Activated gamma-delta T cell (primary cell): Measurements from ENCODE around the gene USP53.
"Not testable (repeated sequence)": the region's sequence is repeated elsewhere in the genome, so short reads cannot be mapped to it uniquely, and the experiment has no call there.

Experiments
- DNase-seq: peaks from one replicate; lab custom pipeline; 2025; lab: John Stamatoyannopoulos, UW

Gene USP53

DNA sequence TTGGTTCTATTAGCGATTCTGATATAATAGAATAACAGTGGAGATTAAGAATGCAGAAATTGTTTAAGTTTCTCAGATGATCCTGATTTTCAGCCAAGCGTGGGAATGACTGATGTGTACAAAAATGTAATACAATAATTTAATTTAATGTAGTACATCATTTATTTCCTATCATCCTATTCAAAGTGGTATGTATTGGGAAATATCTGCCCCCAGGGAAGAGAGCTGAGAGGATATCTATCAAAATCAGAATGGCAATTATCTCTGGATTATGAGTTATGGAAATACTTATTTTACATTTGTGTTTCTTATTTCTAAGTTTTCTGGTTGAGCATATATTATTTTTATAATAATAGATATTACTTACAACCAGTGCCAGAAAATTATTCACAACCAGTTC, 105.5 kb downstream of the USP53 start:
- no peak for DNase-seq

DNA sequence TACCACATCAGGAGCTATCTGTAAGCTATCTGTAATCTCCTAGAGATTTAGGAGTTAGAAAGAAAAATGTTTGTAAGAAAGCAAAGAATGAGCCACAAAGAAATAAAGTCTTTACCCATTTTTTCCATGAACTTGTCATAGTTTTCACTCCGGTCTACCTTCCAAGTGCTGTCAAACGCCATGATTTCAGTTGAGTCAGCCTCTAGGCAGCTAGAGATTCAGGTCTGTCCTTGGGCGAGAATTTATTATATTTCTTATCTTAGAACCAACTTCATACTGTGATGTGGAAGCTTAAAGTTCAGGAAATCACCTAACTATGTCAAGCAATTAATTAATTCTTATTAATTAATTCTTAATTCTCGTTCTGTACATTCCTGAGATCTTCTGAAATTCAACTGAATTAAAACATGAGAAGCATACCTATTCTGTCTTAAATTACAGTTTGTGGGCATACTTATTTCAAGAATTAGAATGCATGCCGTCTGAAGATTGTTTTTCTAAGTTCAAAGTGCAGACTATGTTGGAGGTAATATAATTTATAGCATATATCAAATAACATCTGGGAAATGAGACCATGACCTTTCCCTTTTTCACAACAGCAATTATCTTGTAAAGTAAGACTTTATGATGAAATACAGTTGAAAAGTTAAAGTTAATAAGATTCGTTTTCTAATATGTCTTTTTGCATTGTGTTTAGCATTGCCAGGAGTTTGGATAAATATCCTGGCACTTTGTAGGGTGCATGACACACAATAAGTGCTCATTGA, 109.6 kb downstream of the USP53 start, which contains the start of gene FABP2:
Gene FABP2 (minus strand): TSS at position 218 of the 767 bp plus-strand sequence. CDS start 36 bp downstream, at position 182.
- no peak for DNase-seq

DNA sequence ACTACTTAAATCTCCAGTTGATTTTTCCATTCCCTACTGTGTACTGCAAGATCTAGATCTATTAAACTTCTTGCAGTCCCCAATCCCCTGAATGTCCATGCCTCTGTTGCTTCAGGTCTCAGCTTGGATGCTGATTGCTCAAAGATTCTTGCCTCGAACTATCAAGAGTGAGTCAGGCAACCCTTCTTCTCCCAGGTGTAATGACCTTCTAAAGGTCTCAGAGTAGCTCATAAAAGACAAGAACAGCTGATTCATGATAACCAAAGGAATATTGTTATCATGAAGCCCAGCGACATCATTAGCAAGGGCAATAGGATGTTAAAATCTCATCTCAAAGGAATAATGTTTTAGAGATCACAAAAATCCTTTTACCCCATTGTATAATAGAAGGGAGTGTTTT, 116.2 kb downstream of the USP53 start:
- DNase-seq: no peak

DNA sequence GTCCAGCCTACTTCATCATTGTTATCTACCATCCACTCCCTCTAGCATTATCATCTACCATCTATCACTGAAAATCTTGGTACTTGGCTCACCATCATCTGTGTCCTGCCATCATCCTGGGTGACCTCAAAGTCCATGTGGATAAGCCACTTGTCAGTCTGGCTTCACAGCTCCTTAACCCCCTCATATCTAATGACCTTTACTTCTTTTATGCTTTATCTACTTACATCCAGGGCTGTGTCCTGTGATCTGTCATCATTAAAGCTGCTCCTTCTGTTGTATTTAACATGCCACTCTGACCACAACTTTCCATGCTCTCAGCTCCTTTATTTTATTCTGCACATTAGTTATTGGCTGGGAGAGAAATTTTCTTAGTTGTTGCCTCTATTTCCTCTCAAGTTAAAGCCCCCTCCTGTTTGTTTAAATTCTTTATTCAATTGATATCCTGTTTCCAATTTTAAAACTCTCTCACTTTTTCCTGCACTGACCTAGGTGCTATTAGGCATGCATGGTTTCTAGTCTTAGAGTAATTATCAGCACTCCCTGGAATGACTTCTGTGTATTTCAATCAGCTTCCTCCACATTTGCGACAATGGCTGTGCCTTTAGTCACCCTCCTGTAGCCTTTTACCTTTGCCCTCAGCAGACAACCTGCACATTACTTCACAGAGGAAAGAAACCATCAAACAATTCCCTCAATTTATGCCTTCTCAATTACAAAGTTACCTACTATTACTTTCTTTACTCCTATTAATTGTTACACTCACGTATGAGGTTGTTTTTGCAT, 117.5 kb downstream of the USP53 start:
- DNase-seq: no peak

DNA sequence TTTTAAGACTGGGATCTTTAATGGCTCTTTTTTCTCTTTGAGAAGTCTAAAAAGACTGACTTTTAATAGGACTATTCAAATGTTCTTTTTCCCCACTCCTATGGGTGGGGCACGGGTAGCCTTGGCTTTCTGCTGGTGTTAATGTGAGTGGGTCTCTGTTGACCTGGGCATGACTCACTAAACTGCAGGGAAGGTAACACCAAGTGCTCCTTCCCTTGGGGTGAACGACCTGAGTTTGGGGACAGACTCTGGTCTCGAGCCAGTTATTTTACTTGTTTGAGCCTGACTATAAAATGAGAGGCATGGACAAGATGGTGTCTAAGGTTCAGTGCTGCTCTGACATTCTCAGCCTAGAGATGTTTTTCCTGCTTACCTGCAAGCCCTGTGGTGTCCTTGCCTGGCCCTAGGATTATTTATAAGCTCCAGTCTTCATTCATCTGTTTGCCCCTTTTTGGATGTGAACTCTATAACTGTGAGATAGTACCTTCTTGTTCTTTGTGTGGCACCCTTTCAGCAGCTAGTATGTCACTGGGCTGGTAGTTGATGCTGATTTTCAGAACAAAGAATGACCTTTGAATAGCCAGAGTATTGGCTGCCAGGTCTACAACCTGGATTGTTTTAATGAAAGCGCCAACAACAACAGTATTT, 123.9 kb downstream of the USP53 start:
- DNase-seq: not testable (repeated sequence)

DNA sequence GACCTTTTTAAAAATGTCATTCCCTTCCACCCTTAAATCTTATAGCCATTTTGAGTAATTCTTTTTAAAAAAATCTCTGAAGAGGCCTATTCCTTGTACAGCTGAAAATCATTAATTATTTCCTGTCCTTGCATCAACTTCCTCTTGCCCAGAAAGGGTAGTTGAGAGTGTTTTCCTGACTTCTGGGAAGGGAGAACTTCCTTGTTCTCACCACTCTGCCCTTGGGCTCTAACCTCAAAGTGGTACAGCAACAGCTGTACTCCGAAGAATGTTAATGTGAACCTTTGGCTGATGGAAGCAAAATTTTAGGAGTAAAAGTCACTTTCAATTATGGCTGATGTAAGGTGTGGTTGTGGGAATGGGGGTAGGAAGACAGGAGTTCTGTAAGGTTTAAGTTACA, 124.5 kb downstream of the USP53 start:
- DNase-seq: no peak

DNA sequence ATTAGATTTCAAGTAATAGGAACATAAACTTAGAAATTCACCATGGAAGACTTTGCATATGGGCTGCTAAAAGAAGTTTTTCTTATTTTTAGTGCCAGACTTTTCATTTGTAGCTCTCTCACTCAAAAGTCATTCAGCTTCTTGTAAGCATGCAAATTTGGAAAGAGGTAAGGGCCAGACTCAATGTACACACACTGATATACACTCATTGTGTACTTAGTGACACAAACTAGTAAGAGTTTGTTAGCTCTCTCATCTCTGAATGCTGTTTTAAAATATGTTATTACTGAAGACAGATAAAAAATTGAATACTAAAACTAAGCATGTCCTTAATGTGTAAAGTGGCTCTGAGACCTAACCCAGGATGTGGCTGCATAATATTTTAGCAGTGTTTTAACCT, 127.4 kb downstream of the USP53 start:
- DNase-seq: not testable (repeated sequence)

DNA sequence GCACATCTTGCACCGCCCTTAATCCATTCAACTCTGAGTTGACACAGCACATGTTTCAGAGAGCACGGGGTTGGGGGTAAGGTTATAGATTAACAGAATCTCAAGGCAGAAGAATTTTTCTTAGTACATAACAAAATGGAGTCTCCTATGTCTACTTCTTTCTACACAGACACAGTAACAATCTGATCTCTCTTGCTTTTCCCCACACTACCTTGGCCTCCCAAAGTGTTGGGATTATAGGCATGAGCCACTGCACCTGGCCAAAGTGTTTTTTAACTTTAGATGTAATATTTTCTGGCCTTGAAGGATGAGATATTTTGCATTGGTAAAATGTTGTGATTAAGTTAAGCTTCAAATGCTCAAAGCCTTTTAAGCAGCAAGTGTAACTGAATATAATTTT, 130.8 kb downstream of the USP53 start:
- not testable (repeated sequence) for DNase-seq
